HEK293T (cell line): Measurements from ENCODE around the gene APPL2.

Experiments
- CTCF ChIA-PET: fragments of 350-600 bp; formaldehyde crosslinking; extraction: SDS; loops from one replicate; lab custom pipeline; 2021; ENCODE audit warnings: antibody characterized with exemption, inconsistent platforms; lab: Yijun Ruan, JAX
- POLR2A ChIA-PET: fragments of 350-600 bp; formaldehyde crosslinking; extraction: SDS; loops from one replicate; lab custom pipeline; 2020; ENCODE audit warnings: antibody characterized with exemption, inconsistent platforms; lab: Yijun Ruan, JAX
- DNase-seq: peaks from one replicate; pipeline ENCODE4 v3.0.0; 2012; ENCODE audit warnings: mixed read lengths; ENCODE audit errors: extremely low spot score
- ARNT ChIP-seq: fragments of 450-650 bp; IDR thresholded peaks from 2 replicates; pipeline ENCODE4 v1.6.1; 2017; ENCODE audit warnings: mild to moderate bottlenecking
- BHLHE40 ChIP-seq: fragments of 450-650 bp; IDR thresholded peaks from 2 replicates; pipeline ENCODE4 v1.6.1; 2016; ENCODE audit warnings: mild to moderate bottlenecking, moderate library complexity, borderline replicate concordance
- CTBP1 ChIP-seq: fragments of 450-650 bp; IDR thresholded peaks from 2 replicates; pipeline ENCODE4 v1.6.1; 2016; ENCODE audit warnings: borderline replicate concordance
- ELF4 ChIP-seq: fragments of 450-650 bp; IDR thresholded peaks from 2 replicates; pipeline ENCODE4 v1.6.1; 2017; ENCODE audit warnings: antibody characterized with exemption
- FOXA1 ChIP-seq: fragments of 450-650 bp; IDR thresholded peaks from 2 replicates; pipeline ENCODE4 v1.6.1; 2016; ENCODE audit warnings: mild to moderate bottlenecking
- FOXK2 ChIP-seq: fragments of 450-650 bp; IDR thresholded peaks from 2 replicates; pipeline ENCODE4 v1.6.1; 2016; ENCODE audit warnings: mild to moderate bottlenecking
- FOXM1 ChIP-seq: fragments of 450-650 bp; IDR thresholded peaks from 2 replicates; pipeline ENCODE4 v1.6.1; 2017; ENCODE audit warnings: mild to moderate bottlenecking, borderline replicate concordance
- HDGF ChIP-seq: fragments of 450-650 bp; IDR thresholded peaks from 2 replicates; pipeline ENCODE4 v1.6.1; 2017; ENCODE audit warnings: antibody characterized with exemption, borderline replicate concordance
- L3MBTL2 ChIP-seq: fragments of 450-650 bp; conservative IDR thresholded peaks from 2 replicates; pipeline ENCODE4 v1.6.1; 2016; ENCODE audit warnings: mild to moderate bottlenecking
- LEF1 ChIP-seq: fragments of 450-650 bp; IDR thresholded peaks from 2 replicates; pipeline ENCODE4 v1.6.1; 2017; ENCODE audit warnings: mild to moderate bottlenecking, borderline replicate concordance
- NFRKB ChIP-seq: fragments of 450-650 bp; IDR thresholded peaks from 2 replicates; pipeline ENCODE4 v1.6.1; 2016; ENCODE audit warnings: mild to moderate bottlenecking, moderate library complexity
- PKNOX1 ChIP-seq: fragments of 450-650 bp; IDR thresholded peaks from 2 replicates; pipeline ENCODE4 v1.6.1; 2016
- SP1 ChIP-seq: fragments of 450-650 bp; IDR thresholded peaks from 2 replicates; pipeline ENCODE4 v1.6.1; 2017
- SUZ12 ChIP-seq: fragments of 450-650 bp; IDR thresholded peaks from 2 replicates; pipeline ENCODE4 v1.6.1; 2016; ENCODE audit warnings: mild to moderate bottlenecking
- TARDBP ChIP-seq: fragments of 450-650 bp; IDR thresholded peaks from 2 replicates; pipeline ENCODE4 v1.6.1; 2016
- ZNF384 ChIP-seq: fragments of 450-650 bp; IDR thresholded peaks from 2 replicates; pipeline ENCODE4 v1.6.1; 2016

APPL2 gene

GRCh38 chr12:105206686-105207374 is 29.1 kb downstream of the APPL2 start:
- ChIA-PET CTCF (no interaction called here), POLR2A (no interaction called here)
- TF ChIP-seq ZNF384 (no peak), FOXM1 (no peak), SP1 (no peak), NFRKB (no peak), FOXK2 (no peak), FOXA1 (no peak), ARNT (no peak)
- DNase-seq: no peak

GRCh38 chr12:105205322-105206048 is 30.5 kb downstream of the APPL2 start:
- DNase-seq: no peak
- TF ChIP-seq PKNOX1 (no peak), SP1 (no peak), HDGF (no peak), ELF4 (no peak), BHLHE40 (no peak), NFRKB (no peak), FOXA1 (no peak), CTBP1 (no peak), SUZ12 (no peak), FOXK2 (no peak), ARNT (no peak), FOXM1 (no peak), L3MBTL2 (no peak), LEF1 (no peak), TARDBP (no peak), ZNF384 (no peak)
- CTCF ChIA-PET: no interaction called here

GRCh38 chr12:105204916-105205315 is 31.1 kb downstream of the APPL2 start:
- TF ChIP-seq HDGF: no peak
- no peak for TF ChIP-seq FOXA1
- TF ChIP-seq ARNT: no peak
- no peak for TF ChIP-seq FOXM1
- no peak for TF ChIP-seq CTBP1
- no peak for TF ChIP-seq NFRKB
- TF ChIP-seq ELF4: no peak
- no peak for TF ChIP-seq LEF1
- no peak for TF ChIP-seq SP1
- TF ChIP-seq ZNF384: no peak
- no peak for TF ChIP-seq L3MBTL2
- TF ChIP-seq FOXK2: no peak
- TF ChIP-seq PKNOX1: no peak
- no peak for DNase-seq
- ChIA-PET CTCF (no interaction called here), POLR2A (no interaction called here)

More at GRCh38 chr12:105205322-105206048, 30.5 kb downstream of the APPL2 start:
- POLR2A ChIA-PET: no interaction called here

GRCh38 chr12:105204127-105204526 is 31.8 kb downstream of the APPL2 start:
- no peak for TF ChIP-seq SP1
- no peak for TF ChIP-seq LEF1
- no peak for TF ChIP-seq ARNT
- no peak for TF ChIP-seq ELF4
- TF ChIP-seq SUZ12: no peak
- TF ChIP-seq ZNF384: no peak
- no peak for TF ChIP-seq FOXM1
- TF ChIP-seq FOXA1: no peak
- DNase-seq: no peak
- POLR2A ChIA-PET: no interaction called here
- CTCF ChIA-PET: no interaction called here

- DNase-seq: no peak
- CTCF ChIA-PET: no interaction called here
- POLR2A ChIA-PET: no interaction called here
- TF ChIP-seq CTBP1 (no peak), ELF4 (no peak), SP1 (no peak), ZNF384 (no peak), TARDBP (no peak), FOXM1 (no peak), HDGF (no peak), FOXA1 (no peak), SUZ12 (no peak), NFRKB (no peak), L3MBTL2 (no peak), LEF1 (no peak), ARNT (no peak), BHLHE40 (no peak), FOXK2 (no peak), PKNOX1 (no peak)
Measured at GRCh38 chr12:105202202-105202601, 33.8 kb downstream of the APPL2 start.

GRCh38 chr12:105201299-105201698 is 34.7 kb downstream of the APPL2 start:
- CTCF ChIA-PET: no interaction called here
- POLR2A ChIA-PET: interaction anchor here (1.0 kb wide), 1 partner anchor 35 kb away, joined by 6 read pairs; the partner anchor contains the start of gene APPL2
- TF ChIP-seq FOXK2 (no peak), SUZ12 (no peak), BHLHE40 (no peak), TARDBP (no peak), L3MBTL2 (no peak), PKNOX1 (no peak), SP1 (no peak)
- no peak for DNase-seq
